Pons (tissue), 1 donor: ENCODE results near the gene PGC.

Experiments used
- DNase-seq: peaks from one replicate; pipeline ENCODE4 v3.0.0-alpha.2; 2016; ENCODE audit warnings: low spot score

Gene PGC

GRCh38 chr6:41697861-41698781 lies 49.1 kb downstream of the PGC start:
- DNase-seq: peak; percentile 44

GRCh38 chr6:41696788-41697187 lies 50.4 kb downstream of the PGC start:
- no peak for DNase-seq

- DNase-seq: peak; percentile 57
Measured at GRCh38 chr6:41695825-41696224, 51.4 kb downstream of the PGC start.

- peak; percentile 44 for DNase-seq
Measured at GRCh38 chr6:41694815-41695526, 52.2 kb downstream of the PGC start.

GRCh38 chr6:41693281-41694240 lies 53.6 kb downstream of the PGC start:
- peak; percentile 98 for DNase-seq

GRCh38 chr6:41692730-41693129 lies 54.5 kb downstream of the PGC start:
- DNase-seq: no peak

GRCh38 chr6:41692080-41692675 lies 55.0 kb downstream of the PGC start:
- DNase-seq: peak; percentile 20

- peak; percentile 26 for DNase-seq
Measured at GRCh38 chr6:41691426-41692079, 55.6 kb downstream of the PGC start.

- no peak for DNase-seq
Measured at GRCh38 chr6:41690541-41691330, 56.5 kb downstream of the PGC start.

- peak; percentile 48 for DNase-seq
Measured at GRCh38 chr6:41689171-41690008, 57.8 kb downstream of the PGC start.

GRCh38 chr6:41688256-41688965 lies 58.8 kb downstream of the PGC start:
- peak; percentile 47 for DNase-seq

- no peak for DNase-seq
Measured at GRCh38 chr6:41687501-41688175, 59.6 kb downstream of the PGC start.
